ENCODE measurements around the gene DNLZ.

DNA sequence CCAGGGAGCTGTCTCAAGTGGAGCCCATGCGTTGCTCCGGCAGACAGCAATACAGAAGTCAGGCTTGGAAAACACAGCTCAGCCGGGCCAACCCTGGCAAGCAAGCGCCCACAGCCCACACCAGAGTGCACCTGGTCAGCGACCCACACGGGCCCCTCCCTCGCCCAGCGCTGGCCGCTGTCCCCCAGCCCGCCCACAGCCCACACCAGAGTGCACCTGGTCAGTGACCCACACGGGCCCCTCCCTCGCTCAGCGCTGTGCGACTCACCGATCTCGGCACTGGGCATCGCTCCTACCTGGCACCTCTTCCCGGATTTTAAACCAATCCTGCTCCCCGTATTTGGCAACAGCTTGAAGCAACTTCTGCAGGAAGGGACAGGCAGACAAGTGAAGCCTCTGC is 23.7 kb upstream of the DNLZ start:
- TF ChIP-seq POLR2A (IDR thresholded peaks at IDR 0.05) = no peak
- TF ChIP-seq, protein P1, sequence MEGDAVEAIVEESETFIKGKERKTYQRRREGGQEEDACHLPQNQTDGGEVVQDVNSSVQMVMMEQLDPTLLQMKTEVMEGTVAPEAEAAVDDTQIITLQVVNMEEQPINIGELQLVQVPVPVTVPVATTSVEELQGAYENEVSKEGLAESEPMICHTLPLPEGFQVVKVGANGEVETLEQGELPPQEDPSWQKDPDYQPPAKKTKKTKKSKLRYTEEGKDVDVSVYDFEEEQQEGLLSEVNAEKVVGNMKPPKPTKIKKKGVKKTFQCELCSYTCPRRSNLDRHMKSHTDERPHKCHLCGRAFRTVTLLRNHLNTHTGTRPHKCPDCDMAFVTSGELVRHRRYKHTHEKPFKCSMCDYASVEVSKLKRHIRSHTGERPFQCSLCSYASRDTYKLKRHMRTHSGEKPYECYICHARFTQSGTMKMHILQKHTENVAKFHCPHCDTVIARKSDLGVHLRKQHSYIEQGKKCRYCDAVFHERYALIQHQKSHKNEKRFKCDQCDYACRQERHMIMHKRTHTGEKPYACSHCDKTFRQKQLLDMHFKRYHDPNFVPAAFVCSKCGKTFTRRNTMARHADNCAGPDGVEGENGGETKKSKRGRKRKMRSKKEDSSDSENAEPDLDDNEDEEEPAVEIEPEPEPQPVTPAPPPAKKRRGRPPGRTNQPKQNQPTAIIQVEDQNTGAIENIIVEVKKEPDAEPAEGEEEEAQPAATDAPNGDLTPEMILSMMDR (IDR thresholded peaks at IDR 0.05) = no peak

All from adrenal gland (tissue), 5 donors.